ENCODE results near the gene PPTC7.

- TF ChIP-seq POLR2A (IDR thresholded peaks at IDR 0.05) (no peak), CTCF (IDR thresholded peaks at IDR 0.05) (no peak), POLR2AphosphoS5 (IDR thresholded peaks at IDR 0.05) (peak in 2 of 3 donors; percentile 5 to 27)
These were observed 7.7 kb upstream of the PPTC7 start for GRCh38 chr12:110590806-110591326.

All from transverse colon (tissue), 4 donors.